ENCODE measurements around the gene ARID1B. TPM values are rescaled to one million over a fixed set of nuclear protein-coding genes. Genes with fewer than 3 reads are reported as not detected.
A peak's percentile ranks its signal among the peaks of the same experiment; 100 is the strongest.

Gene ARID1B
- 35.6 TPM for total RNA-seq (2021; ENCODE audit: unreplicated experiment)
- 16.4 and 17.5 TPM in 2 replicates for polyA plus RNA-seq (2012)
- percentile 84 among the genes with signal in this experiment for Bru-seq, nascent RNA
- percentile 60 among the genes with signal in this experiment for BruChase-seq, experiment 1, labeled RNA remaining after a 6-hour chase
- percentile 67 among the genes with signal in this experiment for BruChase-seq, experiment 2, labeled RNA remaining after a 2-hour chase
- long read RNA-seq, full-length matches to known transcripts: 24 of 54 reads
- long read RNA-seq, partial matches to known transcripts: 21 of 54 reads
- long read RNA-seq, other reads (novel, unspliced or antisense): 9 of 54 reads

- no TSS peak for BruUV-seq (replicated peaks)
- no peak for DNase-seq (ENCODE audit: low read depth, low spot score)
- peak within 1 kb of the TSS; percentile 97 for H3K4me2 ChIP-seq (ENCODE audit: low read length)
- no peaks in the 10 kb centered on the region for H3K9me2 ChIP-seq (ENCODE audit: insufficient read depth)
- CTCF ChIA-PET: interaction anchor here (0.6 kb wide), 1 partner anchor 59 kb away, joined by 3 read pairs; no protein-coding TSS in a partner anchor
- H3K79me2 ChIP-seq (ENCODE audit: insufficient read depth, low read length): peaks cover 27% of the 10 kb centered on the region
- H3K27me3 ChIP-seq (ENCODE audit: insufficient read depth, low read length): no peaks in the 10 kb centered on the region
- peak within 1 kb of the TSS; percentile 89 for H3K9ac ChIP-seq (ENCODE audit: low read length)
- peaks cover 27 to 40% of the 10 kb centered on the region in 2 experiments for H3K4me1 ChIP-seq (ENCODE audit: control insufficient read depth in 1 of 2, insufficient read depth in 2 of 2, low read length in 2 of 2)
- peak within 1 kb of the TSS; percentile 70 to 77 for H3K4me3 ChIP-seq (replicated peaks in 1 of 2; ENCODE audit: low read depth in 1 of 2, low read length in 2 of 2)
- H3K36me3 ChIP-seq (ENCODE audit: control insufficient read depth in 1 of 2, insufficient read depth in 2 of 2, low read length in 2 of 2): no peaks in the 10 kb centered on the region
- peak within 1 kb of the TSS; percentile 95 for H3K27ac ChIP-seq (ENCODE audit: low read depth, low read length)
- H2AFZ ChIP-seq (ENCODE audit: low read depth, low read length, poor library complexity, severe bottlenecking): peak within 1 kb of the TSS; percentile 80
- ATAC-seq: peak; percentile 50
- peaks cover 5% of the 10 kb centered on the region; the same call in 1 of the 2 replicates for H4K20me1 ChIP-seq (ENCODE audit: insufficient read depth)
- POLR2A ChIA-PET: no interaction called here
- no peaks in the 10 kb centered on the region for H3K9me3 ChIP-seq (ENCODE audit: control insufficient read depth in 1 of 2, insufficient read depth in 1 of 2, low read depth in 1 of 2, low read length in 2 of 2)
- RAD21 ChIA-PET (ENCODE audit: low non-redundant PET in 1 of 2, low total read pairs in 2 of 2, uncharacterized antibody in 2 of 2, unreplicated experiment in 2 of 2): interaction anchor here in 1 of 2 experiments (0.9 kb wide), 1 partner anchor 46 kb away, joined by 3 read pairs; no protein-coding TSS in a partner anchor
- intact Hi-C loops (cut with micrococcal nuclease): loop anchor here (1.0 to 5.0 kb wide), 4 partner anchors 55 to 405 kb away; no protein-coding TSS in a partner anchor
- TF ChIP-seq SIN3A (IDR thresholded peaks at IDR 0.05; ENCODE audit: low read depth): peak; percentile 31; the same call in 1 of the 2 replicates
- no peak for TF ChIP-seq ATF3 (IDR thresholded peaks at IDR 0.05)
- TF ChIP-seq RAD21 (IDR thresholded peaks at IDR 0.05; ENCODE audit: low read depth): no peak
- TF ChIP-seq SRF (IDR thresholded peaks at IDR 0.05; ENCODE audit: low read depth): no peak
- TF ChIP-seq ZFX (IDR thresholded peaks at IDR 0.05): peak; percentile 96
- TF ChIP-seq TCF7L2 (IDR thresholded peaks at IDR 0.05; ENCODE audit: borderline replicate concordance, extremely low read depth, insufficient read depth, insufficient read length): peak; percentile 21
- TF ChIP-seq CEBPB (IDR thresholded peaks at IDR 0.05; ENCODE audit: low read depth): 0 out of 2 replicates have a peak, but pooled peaks have one; percentile 4
- no peak; the same call in 1 of the 2 replicates for TF ChIP-seq POLR2AphosphoS5 (IDR thresholded peaks at IDR 0.05; ENCODE audit: low read depth, low read length)
- no peak for TF ChIP-seq MAX (IDR thresholded peaks at IDR 0.05)
- TF ChIP-seq REST (IDR thresholded peaks at IDR 0.05; ENCODE audit: low read depth): no peak
- TF ChIP-seq SP1 (IDR thresholded peaks at IDR 0.05; ENCODE audit: low read depth): peak; percentile 40
- TF ChIP-seq FOSL1 (IDR thresholded peaks at IDR 0.05; ENCODE audit: low read depth): 0 out of 2 replicates have a peak, but pooled peaks have one; percentile 1
- no peak for TF ChIP-seq ZNF274 (IDR thresholded peaks at IDR 0.05; ENCODE audit: low read depth, low read length)
- peak; percentile 58 for TF ChIP-seq POLR2A (IDR thresholded peaks at IDR 0.05; ENCODE audit: borderline replicate concordance, extremely low read depth, insufficient read depth, insufficient read length)
- no peak for TF ChIP-seq EZH2 (IDR thresholded peaks at IDR 0.05)
- TF ChIP-seq CBX3 (IDR thresholded peaks at IDR 0.05; ENCODE audit: low read depth): no peak
- TF ChIP-seq, protein P1, sequence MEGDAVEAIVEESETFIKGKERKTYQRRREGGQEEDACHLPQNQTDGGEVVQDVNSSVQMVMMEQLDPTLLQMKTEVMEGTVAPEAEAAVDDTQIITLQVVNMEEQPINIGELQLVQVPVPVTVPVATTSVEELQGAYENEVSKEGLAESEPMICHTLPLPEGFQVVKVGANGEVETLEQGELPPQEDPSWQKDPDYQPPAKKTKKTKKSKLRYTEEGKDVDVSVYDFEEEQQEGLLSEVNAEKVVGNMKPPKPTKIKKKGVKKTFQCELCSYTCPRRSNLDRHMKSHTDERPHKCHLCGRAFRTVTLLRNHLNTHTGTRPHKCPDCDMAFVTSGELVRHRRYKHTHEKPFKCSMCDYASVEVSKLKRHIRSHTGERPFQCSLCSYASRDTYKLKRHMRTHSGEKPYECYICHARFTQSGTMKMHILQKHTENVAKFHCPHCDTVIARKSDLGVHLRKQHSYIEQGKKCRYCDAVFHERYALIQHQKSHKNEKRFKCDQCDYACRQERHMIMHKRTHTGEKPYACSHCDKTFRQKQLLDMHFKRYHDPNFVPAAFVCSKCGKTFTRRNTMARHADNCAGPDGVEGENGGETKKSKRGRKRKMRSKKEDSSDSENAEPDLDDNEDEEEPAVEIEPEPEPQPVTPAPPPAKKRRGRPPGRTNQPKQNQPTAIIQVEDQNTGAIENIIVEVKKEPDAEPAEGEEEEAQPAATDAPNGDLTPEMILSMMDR (IDR thresholded peaks at IDR 0.05 in 2 of 3, conservative IDR thresholded peaks at IDR 0.05 in 1 of 3; ENCODE audit: borderline replicate concordance in 1 of 3, insufficient read depth in 1 of 3, low read depth in 2 of 3, low read length in 2 of 3): no peak
- no peak for TF ChIP-seq JUND (IDR thresholded peaks at IDR 0.05)
- peak; percentile 56 for TF ChIP-seq YY1 (IDR thresholded peaks at IDR 0.05; ENCODE audit: extremely low read depth, insufficient replicate concordance, low read depth, low read length)
- TF ChIP-seq EGR1 (IDR thresholded peaks at IDR 0.05; ENCODE audit: low read depth): no peak
- TF ChIP-seq EZH2phosphoT487 (IDR thresholded peaks at IDR 0.05; ENCODE audit: borderline replicate concordance): no peak
Measured at GRCh38 chr6:156776840-156777576, at the start of gene ARID1B. TSS of gene ARID1B (plus strand) at chr6:156777378. CDS start at chr6:156777681, 303 bp downstream.
